SJSA1 (cell line): Measurements from ENCODE around the gene RPL31. TPM values are rescaled to one million over a fixed set of nuclear protein-coding genes. Genes with fewer than 3 reads are reported as not detected.

Experiments used
- DNase-seq, 2 experiments: peaks; one replicate each; pipeline ENCODE4 v3.0.0-alpha.2; 2015 to 2020; ENCODE audit warnings: low spot score in 2 of 2, low read depth in 1 of 2
- H3K27ac ChIP-seq: fragments of 250-450 bp; sonication (Bioruptor Pico); 2 replicates; pipeline ENCODE4 v1.5.1; 2020; ENCODE audit warnings: mild to moderate bottlenecking, moderate library complexity
- H3K27me3 ChIP-seq: fragments of 250-450 bp; sonication (Bioruptor Pico); replicated peaks from 2 replicates; pipeline ENCODE4 v1.5.1; 2020; ENCODE audit warnings: mild to moderate bottlenecking, moderate library complexity
- H3K36me3 ChIP-seq: fragments of 250-450 bp; sonication (Bioruptor Pico); 2 replicates; pipeline ENCODE4 v1.5.1; 2020; ENCODE audit warnings: mild to moderate bottlenecking
- H3K4me1 ChIP-seq: fragments of 250-450 bp; sonication (Bioruptor Pico); replicated peaks from 2 replicates; pipeline ENCODE4 v1.6.1; 2021; ENCODE audit warnings: mild to moderate bottlenecking
- H3K4me3 ChIP-seq: fragments of 250-450 bp; sonication (Bioruptor Pico); 2 replicates; pipeline ENCODE4 v1.5.1; 2020; ENCODE audit warnings: mild to moderate bottlenecking
- H3K9me3 ChIP-seq: fragments of 250-450 bp; sonication (Bioruptor Pico); replicated peaks from 2 replicates; pipeline ENCODE4 v1.5.1; 2020; ENCODE audit warnings: mild to moderate bottlenecking
- total RNA-seq: library from RNA; depleted of rRNA; stranded (reverse); fragments of >200 nt; shearing (Covaris generic); gene quantifications from 2 replicates; pipeline ENCODE4 v1.2.3, GENCODE V29; 2014

RPL31 gene
- total RNA-seq, 1 experiment from 2014 or later: 913 TPM

GRCh38 chr2:100993294-100993693 lies 8.8 kb upstream of the RPL31 start:
- Histone ChIP-seq H3K4me3 (no peak overlapping the region), H3K27ac (no peak overlapping the region), H3K9me3 (no peaks in the 10 kb centered on the region), H3K36me3 (no peaks in the 10 kb centered on the region), H3K4me1 (no peaks in the 10 kb centered on the region), H3K27me3 (no peaks in the 10 kb centered on the region)
- peak in 1 of 2 experiments; percentile 23 for DNase-seq

DNA sequence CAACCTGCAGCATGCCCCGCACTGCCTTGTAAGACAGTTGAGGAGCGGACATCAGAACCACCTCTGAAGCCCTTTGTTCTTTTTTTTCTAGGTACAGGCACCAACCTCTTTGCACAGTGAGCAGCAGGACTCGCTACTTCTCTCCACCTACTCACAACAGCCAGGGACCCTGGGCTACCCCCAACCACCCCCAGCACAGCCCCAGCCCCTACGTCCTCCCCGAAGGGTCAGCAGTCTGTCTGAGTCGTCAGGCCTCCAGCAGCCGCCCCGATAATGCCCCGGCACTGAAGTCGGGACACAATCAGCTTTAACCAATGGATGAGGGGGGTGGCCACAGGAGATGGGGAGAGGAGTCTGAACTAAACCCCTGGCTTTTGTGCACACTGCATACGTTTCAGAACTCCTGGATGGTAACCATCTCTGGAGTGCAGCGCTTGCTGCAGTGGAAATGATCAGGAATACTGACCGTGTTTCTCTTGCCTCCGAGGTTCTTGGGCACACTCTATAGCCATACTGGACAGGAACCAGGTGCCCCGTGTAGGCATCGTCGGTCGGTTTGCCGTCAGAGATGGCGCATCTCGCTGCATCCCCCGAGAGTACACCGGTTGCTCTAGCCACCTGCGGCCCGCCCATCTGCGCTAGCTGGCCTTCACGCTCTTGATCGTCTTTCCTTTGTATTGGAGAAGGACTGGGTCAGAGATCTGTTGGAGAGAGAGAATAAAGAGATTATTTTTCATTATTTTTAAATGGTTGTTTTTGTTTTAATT lies 6.6 kb upstream of the RPL31 start:
- Histone ChIP-seq H3K9me3 (no peaks in the 10 kb centered on the region), H3K27me3 (no peaks in the 10 kb centered on the region), H3K36me3 (no peaks in the 10 kb centered on the region), H3K4me1 (no peaks in the 10 kb centered on the region), H3K27ac (no peak overlapping the region), H3K4me3 (no peak overlapping the region)
- no peak for DNase-seq

- no peak for DNase-seq
- no peak overlapping the region for H3K27ac ChIP-seq
- no peak overlapping the region for H3K4me3 ChIP-seq
- peaks cover 4% of the 10 kb centered on the region for H3K36me3 ChIP-seq
- H3K9me3 ChIP-seq: no peaks in the 10 kb centered on the region
- no peaks in the 10 kb centered on the region for H3K27me3 ChIP-seq
- peaks cover 6% of the 10 kb centered on the region for H3K4me1 ChIP-seq
Measured at GRCh38 chr2:100997509-100998234, 4.4 kb upstream of the RPL31 start.

DNA sequence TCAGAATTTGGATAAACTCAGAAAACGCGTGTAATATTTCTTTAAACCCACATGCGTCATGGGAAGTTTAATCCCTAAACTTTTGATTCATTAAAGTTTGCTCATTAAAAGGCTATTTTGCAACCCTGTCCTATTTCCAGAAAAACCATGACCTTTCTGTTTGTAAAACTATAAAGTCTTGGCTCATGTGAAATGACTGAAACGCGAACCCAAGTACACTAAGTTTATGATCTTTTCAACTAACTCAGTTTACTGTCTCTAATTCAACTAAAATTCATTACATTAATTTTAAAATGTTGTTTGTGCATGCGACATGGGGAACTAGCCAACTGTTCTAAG lies 3.9 kb upstream of the RPL31 start:
- Histone ChIP-seq H3K27me3 (no peaks in the 10 kb centered on the region), H3K4me1 (peaks cover 6% of the 10 kb centered on the region), H3K36me3 (peaks cover 10% of the 10 kb centered on the region), H3K27ac (no peak overlapping the region), H3K9me3 (no peaks in the 10 kb centered on the region), H3K4me3 (no peak overlapping the region)
- DNase-seq: no peak

GRCh38 chr2:100999995-101000394 lies 2.1 kb upstream of the RPL31 start:
- peaks cover 14% of the 10 kb centered on the region for H3K4me1 ChIP-seq
- no peak overlapping the region for H3K4me3 ChIP-seq
- DNase-seq: no peak
- peaks cover 28% of the 10 kb centered on the region for H3K36me3 ChIP-seq
- H3K9me3 ChIP-seq: no peaks in the 10 kb centered on the region
- no peaks in the 10 kb centered on the region for H3K27me3 ChIP-seq
- H3K27ac ChIP-seq: no peak overlapping the region

DNA sequence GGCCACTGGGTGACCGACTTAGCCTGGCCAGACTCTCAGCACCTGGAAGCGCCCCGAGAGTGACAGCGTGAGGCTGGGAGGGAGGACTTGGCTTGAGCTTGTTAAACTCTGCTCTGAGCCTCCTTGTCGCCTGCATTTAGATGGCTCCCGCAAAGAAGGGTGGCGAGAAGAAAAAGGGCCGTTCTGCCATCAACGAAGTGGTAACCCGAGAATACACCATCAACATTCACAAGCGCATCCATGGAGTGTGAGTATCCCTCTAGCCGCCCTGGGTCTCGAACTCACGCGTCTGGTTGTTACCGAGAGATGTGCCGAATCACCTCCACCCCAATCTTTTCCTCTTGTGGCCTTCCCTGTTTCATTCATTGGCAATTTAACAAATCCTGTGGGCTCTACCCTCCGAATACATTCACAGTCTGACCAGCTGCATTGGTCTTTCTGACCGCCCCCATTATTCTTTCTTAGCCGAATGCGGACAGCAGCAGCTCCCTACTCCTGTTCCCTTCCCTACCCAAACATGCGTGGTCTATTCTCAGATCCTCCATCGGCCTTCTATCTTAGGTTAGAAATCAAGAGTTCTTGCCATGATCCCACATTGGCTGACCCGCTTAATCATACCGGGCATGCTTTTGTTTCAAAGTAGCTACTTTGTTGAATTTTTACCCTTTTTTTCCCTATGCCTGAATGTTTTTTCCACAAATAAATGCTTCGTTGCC lies 631 bp downstream of the RPL31 start:
- no peaks in the 10 kb centered on the region for H3K9me3 ChIP-seq
- peak overlapping the region; percentile 77 for H3K4me3 ChIP-seq
- H3K27ac ChIP-seq: peak overlapping the region; percentile 81
- H3K27me3 ChIP-seq: no peaks in the 10 kb centered on the region
- peaks cover 14% of the 10 kb centered on the region for H3K4me1 ChIP-seq
- peak in 1 of 2 experiments; percentile 41 for DNase-seq
- peaks cover 55% of the 10 kb centered on the region for H3K36me3 ChIP-seq

DNA sequence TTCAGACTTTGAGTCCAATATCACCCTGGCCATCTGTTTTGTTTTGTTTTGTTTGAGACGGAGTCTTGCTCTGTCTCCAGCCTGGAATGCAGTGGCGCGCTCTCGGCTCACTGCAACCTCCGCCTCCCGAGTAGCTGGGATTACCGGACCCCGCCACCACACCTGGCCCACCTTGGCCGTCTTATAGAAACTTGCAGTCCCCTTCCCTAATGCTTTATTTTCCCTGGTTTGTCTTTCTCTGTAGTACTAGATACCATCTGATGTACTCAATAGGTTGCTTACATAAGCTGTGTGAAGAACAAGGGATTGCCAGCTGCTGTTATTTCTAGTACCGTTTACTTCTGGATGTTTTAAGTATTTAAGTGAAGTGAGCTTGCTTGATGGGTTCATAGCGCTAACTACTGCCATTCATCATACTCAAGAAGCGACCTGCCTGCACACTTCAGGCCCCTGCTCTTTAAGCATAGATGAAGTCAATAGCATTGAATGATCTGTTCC lies 1.2 kb downstream of the RPL31 start:
- Histone ChIP-seq H3K9me3 (no peaks in the 10 kb centered on the region), H3K4me1 (peaks cover 14% of the 10 kb centered on the region), H3K27ac (peak overlapping the region; percentile 81; the same call in 1 of the 2 replicates), H3K4me3 (peak overlapping the region; percentile 77), H3K27me3 (no peaks in the 10 kb centered on the region), H3K36me3 (peaks cover 61% of the 10 kb centered on the region)
- DNase-seq: peak in 1 of 2 experiments; percentile 41

- Histone ChIP-seq H3K27me3 (no peaks in the 10 kb centered on the region), H3K4me1 (peaks cover 14% of the 10 kb centered on the region), H3K9me3 (no peaks in the 10 kb centered on the region), H3K36me3 (peaks cover 73% of the 10 kb centered on the region), H3K4me3 (no peak overlapping the region), H3K27ac (no peak overlapping the region)
- DNase-seq: no peak
Measured at GRCh38 chr2:101004620-101005325, 2.7 kb downstream of the RPL31 start.

DNA sequence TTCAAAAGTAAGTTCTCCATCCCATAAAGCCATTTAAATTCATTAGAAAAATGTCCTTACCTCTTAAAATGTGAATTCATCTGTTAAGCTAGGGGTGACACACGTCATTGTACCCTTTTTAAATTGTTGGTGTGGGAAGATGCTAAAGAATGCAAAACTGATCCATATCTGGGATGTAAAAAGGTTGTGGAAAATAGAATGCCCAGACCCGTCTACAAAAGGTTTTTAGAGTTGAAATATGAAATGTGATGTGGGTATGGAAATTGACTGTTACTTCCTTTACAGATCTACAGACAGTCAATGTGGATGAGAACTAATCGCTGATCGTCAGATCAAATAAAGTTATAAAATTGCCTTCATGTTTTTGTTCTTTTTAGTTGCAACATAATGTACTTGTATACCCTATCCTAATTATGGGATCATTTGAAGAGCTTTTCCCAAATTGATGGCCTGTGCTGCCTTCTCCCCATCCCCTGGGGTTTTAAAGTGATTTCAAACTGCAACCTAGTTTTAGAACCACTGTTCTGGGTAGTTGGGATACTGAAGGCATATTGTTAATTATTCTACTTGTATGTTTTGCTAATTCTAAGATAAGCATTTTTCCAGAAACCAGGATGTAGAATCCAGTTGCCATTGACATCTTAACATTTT lies 4.1 kb downstream of the RPL31 start:
- peaks cover 27% of the 10 kb centered on the region for H3K4me1 ChIP-seq
- DNase-seq: no peak
- no peak overlapping the region for H3K4me3 ChIP-seq
- H3K36me3 ChIP-seq: peaks cover 82% of the 10 kb centered on the region
- no peak overlapping the region for H3K27ac ChIP-seq
- H3K9me3 ChIP-seq: no peaks in the 10 kb centered on the region
- H3K27me3 ChIP-seq: no peaks in the 10 kb centered on the region

GRCh38 chr2:101007415-101008345 lies 5.6 kb downstream of the RPL31 start:
- Histone ChIP-seq H3K4me1 (peaks cover 30% of the 10 kb centered on the region), H3K9me3 (no peaks in the 10 kb centered on the region), H3K27ac (no peak overlapping the region), H3K4me3 (no peak overlapping the region), H3K27me3 (no peaks in the 10 kb centered on the region), H3K36me3 (peaks cover 90% of the 10 kb centered on the region)
- DNase-seq: no peak

GRCh38 chr2:101011152-101011551 lies 9.1 kb downstream of the RPL31 start:
- Histone ChIP-seq H3K9me3 (no peaks in the 10 kb centered on the region), H3K27me3 (no peaks in the 10 kb centered on the region), H3K4me3 (no peak overlapping the region), H3K27ac (peak overlapping the region; percentile 30; the same call in 1 of the 2 replicates), H3K36me3 (peaks cover 80% of the 10 kb centered on the region), H3K4me1 (peaks cover 21% of the 10 kb centered on the region)
- DNase-seq: peak in 1 of 2 experiments; percentile 23

- peaks cover 70% of the 10 kb centered on the region for H3K36me3 ChIP-seq
- H3K27me3 ChIP-seq: no peaks in the 10 kb centered on the region
- no peaks in the 10 kb centered on the region for H3K9me3 ChIP-seq
- H3K4me3 ChIP-seq: no peak overlapping the region
- peak overlapping the region; percentile 7; the same call in 1 of the 2 replicates for H3K27ac ChIP-seq
- no peak for DNase-seq
- peaks cover 21% of the 10 kb centered on the region for H3K4me1 ChIP-seq
Measured at GRCh38 chr2:101012054-101012705, 10.1 kb downstream of the RPL31 start.
